ENCODE results near the gene GRIA3. TPM values are rescaled to one million over a fixed set of nuclear protein-coding genes. Genes with fewer than 3 reads are reported as not detected.

GRIA3 gene
- total RNA-seq, 1 donor from 2014 or later = under 0.01 TPM

DNA sequence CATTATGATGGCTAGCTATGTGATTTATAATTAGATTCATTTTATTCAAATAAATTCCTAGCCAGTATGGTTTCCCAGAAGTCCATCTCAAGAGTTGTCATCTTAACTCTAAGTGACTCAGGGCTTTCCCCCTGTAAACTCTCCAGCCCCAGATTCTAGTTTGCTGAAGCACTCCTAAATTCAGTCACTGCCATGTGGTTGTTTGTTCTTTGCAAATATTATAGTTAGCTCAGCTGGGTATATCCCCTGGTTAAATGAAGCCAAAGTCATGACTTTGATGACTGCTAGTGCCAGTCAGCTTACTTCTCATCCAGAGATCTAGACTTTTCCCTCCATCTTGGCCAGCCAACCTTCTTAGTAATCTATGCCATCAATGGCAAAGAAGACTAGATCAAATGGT lies 126.0 kb downstream of the GRIA3 start:
- H3K4me3 ChIP-seq (ENCODE audit: low read depth, low read length) = no peak overlapping the region
- DNase-seq (ENCODE audit: low read depth) = no peak
- TF ChIP-seq, protein P1, sequence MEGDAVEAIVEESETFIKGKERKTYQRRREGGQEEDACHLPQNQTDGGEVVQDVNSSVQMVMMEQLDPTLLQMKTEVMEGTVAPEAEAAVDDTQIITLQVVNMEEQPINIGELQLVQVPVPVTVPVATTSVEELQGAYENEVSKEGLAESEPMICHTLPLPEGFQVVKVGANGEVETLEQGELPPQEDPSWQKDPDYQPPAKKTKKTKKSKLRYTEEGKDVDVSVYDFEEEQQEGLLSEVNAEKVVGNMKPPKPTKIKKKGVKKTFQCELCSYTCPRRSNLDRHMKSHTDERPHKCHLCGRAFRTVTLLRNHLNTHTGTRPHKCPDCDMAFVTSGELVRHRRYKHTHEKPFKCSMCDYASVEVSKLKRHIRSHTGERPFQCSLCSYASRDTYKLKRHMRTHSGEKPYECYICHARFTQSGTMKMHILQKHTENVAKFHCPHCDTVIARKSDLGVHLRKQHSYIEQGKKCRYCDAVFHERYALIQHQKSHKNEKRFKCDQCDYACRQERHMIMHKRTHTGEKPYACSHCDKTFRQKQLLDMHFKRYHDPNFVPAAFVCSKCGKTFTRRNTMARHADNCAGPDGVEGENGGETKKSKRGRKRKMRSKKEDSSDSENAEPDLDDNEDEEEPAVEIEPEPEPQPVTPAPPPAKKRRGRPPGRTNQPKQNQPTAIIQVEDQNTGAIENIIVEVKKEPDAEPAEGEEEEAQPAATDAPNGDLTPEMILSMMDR (conservative IDR thresholded peaks at IDR 0.05; ENCODE audit: low read depth, low read length) = no peak

DNA sequence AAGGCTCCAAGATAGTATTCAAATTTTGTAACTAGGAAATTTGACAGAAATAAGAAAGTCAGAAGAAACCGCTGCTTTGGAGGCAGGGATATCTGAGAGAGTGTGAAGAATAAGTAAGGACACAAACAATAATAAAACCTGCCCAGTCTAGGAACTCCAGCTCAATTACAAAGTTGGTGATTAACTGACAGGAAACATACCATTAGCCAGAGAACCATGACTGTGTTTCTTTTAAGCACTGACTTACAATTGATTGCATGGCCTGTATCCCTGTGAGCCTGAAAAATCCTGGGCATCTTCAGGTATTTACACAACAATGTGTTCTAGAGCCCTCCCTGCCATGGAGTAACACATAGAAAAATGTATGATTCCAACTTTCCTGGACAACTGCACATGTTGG lies 127.4 kb downstream of the GRIA3 start:
- H3K4me3 ChIP-seq (ENCODE audit: low read depth, low read length) = no peak overlapping the region
- TF ChIP-seq, protein P1 (conservative IDR thresholded peaks at IDR 0.05; ENCODE audit: low read depth, low read length) = no peak
- peak; percentile 37 for DNase-seq (ENCODE audit: low read depth)

DNA sequence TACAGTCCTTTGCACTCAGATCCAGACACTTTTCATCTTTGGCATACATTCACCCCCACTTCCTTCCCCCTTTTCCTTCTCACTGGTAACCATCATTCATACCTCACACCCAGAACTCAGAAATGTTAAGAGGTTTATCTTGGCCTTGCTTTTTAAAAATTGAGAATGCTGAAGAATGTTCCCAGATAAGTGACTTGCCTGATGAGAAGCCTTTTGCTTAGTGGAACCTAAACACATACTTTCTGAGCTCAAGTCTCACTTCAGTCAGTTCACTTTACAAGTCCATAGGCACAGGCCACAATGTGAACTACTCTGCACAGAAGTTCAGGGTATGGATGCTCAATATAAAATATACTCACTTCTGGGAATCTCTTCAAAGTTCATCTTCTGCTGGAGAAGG lies 129.4 kb downstream of the GRIA3 start:
- no peak overlapping the region for H3K4me3 ChIP-seq (ENCODE audit: low read depth, low read length)
- TF ChIP-seq, protein P1 (conservative IDR thresholded peaks at IDR 0.05; ENCODE audit: low read depth, low read length) = no peak
- DNase-seq (ENCODE audit: low read depth) = no peak

DNA sequence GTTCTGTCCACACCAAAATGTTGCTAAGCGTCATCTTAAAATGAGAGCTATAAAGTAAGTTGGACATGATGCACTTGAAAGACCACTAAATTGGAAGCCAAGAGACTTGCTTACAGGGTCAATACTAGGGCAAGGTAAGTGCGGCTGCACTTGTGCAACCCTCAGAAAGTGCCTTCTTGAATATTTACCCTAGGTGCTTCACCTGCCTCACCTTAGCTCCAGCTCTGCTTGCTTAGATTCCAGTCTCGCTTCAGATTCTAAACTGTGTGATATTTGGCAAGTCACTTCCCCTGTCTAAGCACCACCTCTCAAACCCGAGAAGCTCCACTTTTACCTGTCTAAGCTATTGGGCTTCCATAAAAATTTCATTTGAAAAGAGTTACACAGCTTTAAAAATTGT lies 136.5 kb downstream of the GRIA3 start:
- no peak for DNase-seq (ENCODE audit: low read depth)
- TF ChIP-seq, protein P1 (conservative IDR thresholded peaks at IDR 0.05; ENCODE audit: low read depth, low read length) = no peak
- no peak overlapping the region for H3K4me3 ChIP-seq (ENCODE audit: low read depth, low read length)

DNA sequence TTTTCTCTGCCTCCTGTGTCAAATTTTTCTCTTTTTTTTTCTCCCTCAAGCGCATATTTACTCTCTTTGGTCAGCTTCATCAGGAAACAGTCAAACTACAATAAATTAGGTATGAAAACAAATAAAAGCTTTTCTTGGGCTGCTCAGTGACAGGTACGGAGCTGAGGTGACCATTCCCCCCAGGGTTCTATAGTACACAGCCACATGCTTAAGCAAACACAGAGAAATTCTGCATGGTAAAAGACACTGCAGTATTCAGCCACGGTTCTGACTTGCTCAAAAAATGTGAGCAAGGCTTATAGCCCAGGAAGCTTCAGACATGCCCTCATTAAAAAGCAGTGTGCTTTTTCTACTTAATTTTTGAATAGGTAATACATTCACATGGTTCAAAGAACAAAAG lies 138.5 kb downstream of the GRIA3 start:
- no peak overlapping the region for H3K4me3 ChIP-seq (ENCODE audit: low read depth, low read length)
- DNase-seq (ENCODE audit: low read depth) = no peak
- TF ChIP-seq, protein P1 (conservative IDR thresholded peaks at IDR 0.05; ENCODE audit: low read depth, low read length) = no peak

DNA sequence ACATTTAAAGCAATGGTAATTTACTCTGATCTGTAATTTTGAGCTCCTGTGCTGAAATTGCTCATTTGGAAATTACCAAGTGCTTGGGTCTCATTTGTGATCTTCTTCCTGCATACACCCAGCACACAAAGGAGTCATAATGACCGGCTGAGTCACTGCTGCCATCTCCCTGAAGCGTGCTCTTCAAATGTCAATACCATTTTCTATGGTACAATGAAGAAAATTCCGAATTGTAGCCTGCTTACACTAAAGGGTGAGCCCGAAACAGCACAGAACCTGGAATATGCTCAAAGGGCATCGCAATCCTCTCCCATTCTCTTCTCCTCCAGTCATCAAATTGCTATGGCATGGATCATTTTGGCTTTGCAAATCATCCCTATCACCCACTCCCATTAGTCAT lies 140.5 kb downstream of the GRIA3 start:
- DNase-seq (ENCODE audit: low read depth) = no peak
- TF ChIP-seq, protein P1 (conservative IDR thresholded peaks at IDR 0.05; ENCODE audit: low read depth, low read length) = no peak

DNA sequence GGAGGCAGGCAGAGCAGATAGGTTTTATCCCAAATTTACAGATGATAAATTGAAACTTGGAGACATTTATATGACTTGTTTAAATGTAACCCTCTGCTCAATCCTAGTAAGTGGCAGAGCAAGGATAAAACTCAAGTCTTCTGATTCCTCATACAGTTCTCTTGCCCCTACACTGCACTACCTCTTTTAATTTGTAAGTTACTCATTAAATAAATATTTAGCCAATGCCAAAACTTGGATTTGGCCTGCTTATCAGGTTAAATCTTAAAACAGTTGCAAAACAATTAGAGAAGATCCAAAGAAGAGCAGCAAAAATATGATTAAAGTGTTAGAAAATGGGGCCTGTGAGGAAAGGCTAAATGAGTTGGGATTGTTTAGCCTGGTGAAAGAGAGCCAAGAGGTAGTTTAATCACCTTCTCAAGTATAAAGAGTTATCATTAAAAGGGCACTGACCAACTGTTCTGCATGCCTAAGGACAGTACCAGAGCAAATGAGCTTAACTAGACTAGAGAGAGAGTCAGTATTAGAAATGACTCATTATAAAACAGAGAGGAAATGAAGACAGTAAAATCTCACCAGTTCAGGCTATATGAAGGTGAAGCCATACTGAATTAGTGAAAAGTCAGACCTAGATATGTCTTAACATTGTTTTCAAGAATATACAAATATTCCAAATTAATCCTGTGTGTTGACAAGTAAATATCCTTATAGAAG lies 146.3 kb downstream of the GRIA3 start:
- no peak overlapping the region for H3K4me3 ChIP-seq (ENCODE audit: low read depth, low read length)
- TF ChIP-seq, protein P1 (conservative IDR thresholded peaks at IDR 0.05; ENCODE audit: low read depth, low read length) = no peak
- no peak for DNase-seq (ENCODE audit: low read depth)

More for the DNA sequence above, 140.5 kb downstream of the GRIA3 start:
- H3K4me3 ChIP-seq (ENCODE audit: low read depth, low read length) = no peak overlapping the region

Data from epithelial cell of proximal tubule (primary cell).